ENCODE data around the gene CLDN19. TPM values are rescaled to one million over a fixed set of nuclear protein-coding genes. Genes with fewer than 3 reads are reported as not detected.

Gene CLDN19
- total RNA-seq, 1 experiment from 2014 or later = not detected

GRCh38 chr1:42740851-42741580 is 980 bp upstream of the CLDN19 start:
- no peak for DNase-seq (ENCODE audit: low read depth in 1 of 2, low spot score in 2 of 2)
- Histone ChIP-seq H3K27ac (no peak overlapping the region), H3K36me3 (peaks cover 7% of the 10 kb centered on the region), H3K4me3 (no peak overlapping the region), H3K9me3 (replicated peaks) (no peaks in the 10 kb centered on the region), H3K27me3 (replicated peaks) (no peaks in the 10 kb centered on the region), H3K4me1 (replicated peaks) (no peaks in the 10 kb centered on the region)

GRCh38 chr1:42738678-42739226 is 1.3 kb downstream of the CLDN19 start:
- no peaks in the 10 kb centered on the region for H3K9me3 ChIP-seq (replicated peaks)
- H3K27me3 ChIP-seq (replicated peaks) = no peaks in the 10 kb centered on the region
- no peak for DNase-seq (ENCODE audit: low read depth in 1 of 2, low spot score in 2 of 2)
- H3K4me1 ChIP-seq (replicated peaks) = no peaks in the 10 kb centered on the region
- H3K36me3 ChIP-seq = no peaks in the 10 kb centered on the region
- no peak overlapping the region for H3K4me3 ChIP-seq
- no peak overlapping the region for H3K27ac ChIP-seq

GRCh38 chr1:42737986-42738677 is 1.9 kb downstream of the CLDN19 start:
- no peaks in the 10 kb centered on the region for H3K9me3 ChIP-seq (replicated peaks)
- no peak for DNase-seq (ENCODE audit: low read depth in 1 of 2, low spot score in 2 of 2)
- H3K27me3 ChIP-seq (replicated peaks) = no peaks in the 10 kb centered on the region
- no peak overlapping the region for H3K27ac ChIP-seq
- no peak overlapping the region for H3K4me3 ChIP-seq
- H3K4me1 ChIP-seq (replicated peaks) = no peaks in the 10 kb centered on the region
- no peaks in the 10 kb centered on the region for H3K36me3 ChIP-seq

DNA sequence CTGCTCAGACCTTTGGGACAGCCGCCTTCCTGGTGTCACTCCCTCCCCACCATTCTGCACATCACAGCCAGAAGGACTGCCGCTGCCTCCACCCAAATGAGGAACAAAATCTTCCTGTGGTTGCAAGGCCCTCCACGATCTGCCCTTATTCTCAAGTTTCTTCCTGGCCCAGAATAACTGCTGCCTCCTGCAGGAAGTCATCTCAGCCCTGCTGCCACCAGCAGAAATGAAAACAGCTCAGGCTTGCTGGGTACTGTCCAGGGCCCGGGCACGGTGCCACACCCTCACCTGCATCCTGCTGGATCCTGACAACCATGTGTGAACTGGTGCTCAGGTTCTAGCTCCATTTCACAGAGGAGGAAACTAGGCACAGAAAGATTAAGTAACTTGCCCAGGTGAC is 2.8 kb downstream of the CLDN19 start:
- Histone ChIP-seq H3K27ac (no peak overlapping the region), H3K4me1 (replicated peaks) (no peaks in the 10 kb centered on the region), H3K9me3 (replicated peaks) (no peaks in the 10 kb centered on the region), H3K27me3 (replicated peaks) (no peaks in the 10 kb centered on the region), H3K36me3 (no peaks in the 10 kb centered on the region), H3K4me3 (no peak overlapping the region)
- DNase-seq (ENCODE audit: low read depth in 1 of 2, low spot score in 2 of 2) = no peak

GRCh38 chr1:42736571-42737200 is 3.4 kb downstream of the CLDN19 start:
- Histone ChIP-seq H3K9me3 (replicated peaks) (no peaks in the 10 kb centered on the region), H3K4me1 (replicated peaks) (no peaks in the 10 kb centered on the region), H3K27me3 (replicated peaks) (no peaks in the 10 kb centered on the region), H3K36me3 (no peaks in the 10 kb centered on the region), H3K4me3 (no peak overlapping the region), H3K27ac (no peak overlapping the region)
- peak in 1 of 2 experiments; percentile 20 for DNase-seq (ENCODE audit: low read depth in 1 of 2, low spot score in 2 of 2)

- no peaks in the 10 kb centered on the region for H3K36me3 ChIP-seq
- H3K27ac ChIP-seq = no peak overlapping the region
- H3K27me3 ChIP-seq (replicated peaks) = no peaks in the 10 kb centered on the region
- no peaks in the 10 kb centered on the region for H3K9me3 ChIP-seq (replicated peaks)
- H3K4me1 ChIP-seq (replicated peaks) = no peaks in the 10 kb centered on the region
- no peak for DNase-seq (ENCODE audit: low read depth in 1 of 2, low spot score in 2 of 2)
- H3K4me3 ChIP-seq = no peak overlapping the region
Measured at GRCh38 chr1:42736152-42736551, 3.9 kb downstream of the CLDN19 start.

DNA sequence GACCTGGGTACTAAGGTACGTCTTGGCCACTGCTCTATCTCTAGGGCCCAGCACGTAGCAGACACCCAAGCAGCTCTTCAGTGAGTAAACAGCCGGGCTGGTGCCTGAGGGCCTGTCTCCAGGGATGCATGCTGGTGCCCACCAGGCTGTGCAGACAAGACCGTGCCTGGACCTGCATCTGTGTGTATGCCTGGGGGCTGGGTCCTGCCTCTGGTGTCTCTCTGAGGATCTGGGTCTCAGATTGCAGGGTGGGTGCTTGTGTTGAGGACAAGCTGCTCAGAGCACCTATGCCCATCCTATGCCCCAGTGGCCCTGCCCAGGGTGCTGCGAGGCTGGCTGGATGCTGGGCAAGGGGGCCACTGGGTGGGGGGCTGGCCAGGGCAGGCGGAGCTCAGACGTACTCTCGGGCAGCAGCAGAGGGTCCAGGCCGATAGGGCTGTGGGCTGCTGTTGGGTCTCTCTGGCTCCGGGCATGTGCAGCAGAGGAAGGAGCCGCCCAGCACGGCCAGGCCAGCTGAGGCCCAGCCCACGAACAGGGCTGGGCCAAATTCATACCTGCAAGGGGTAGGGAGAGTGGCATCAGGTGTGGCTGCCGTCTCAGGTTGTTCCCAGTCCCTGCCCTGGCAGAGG is 4.4 kb downstream of the CLDN19 start:
- H3K4me3 ChIP-seq = no peak overlapping the region
- no peaks in the 10 kb centered on the region for H3K27me3 ChIP-seq (replicated peaks)
- no peaks in the 10 kb centered on the region for H3K36me3 ChIP-seq
- DNase-seq (ENCODE audit: low read depth in 1 of 2, low spot score in 2 of 2) = no peak
- no peak overlapping the region for H3K27ac ChIP-seq
- no peaks in the 10 kb centered on the region for H3K9me3 ChIP-seq (replicated peaks)
- H3K4me1 ChIP-seq (replicated peaks) = no peaks in the 10 kb centered on the region

GRCh38 chr1:42735056-42735455 is 5.0 kb downstream of the CLDN19 start:
- no peak overlapping the region for H3K27ac ChIP-seq
- H3K9me3 ChIP-seq (replicated peaks) = no peaks in the 10 kb centered on the region
- H3K4me1 ChIP-seq (replicated peaks) = no peaks in the 10 kb centered on the region
- H3K36me3 ChIP-seq = no peaks in the 10 kb centered on the region
- H3K4me3 ChIP-seq = no peak overlapping the region
- DNase-seq (ENCODE audit: low read depth in 1 of 2, low spot score in 2 of 2) = no peak
- H3K27me3 ChIP-seq (replicated peaks) = no peaks in the 10 kb centered on the region

DNA sequence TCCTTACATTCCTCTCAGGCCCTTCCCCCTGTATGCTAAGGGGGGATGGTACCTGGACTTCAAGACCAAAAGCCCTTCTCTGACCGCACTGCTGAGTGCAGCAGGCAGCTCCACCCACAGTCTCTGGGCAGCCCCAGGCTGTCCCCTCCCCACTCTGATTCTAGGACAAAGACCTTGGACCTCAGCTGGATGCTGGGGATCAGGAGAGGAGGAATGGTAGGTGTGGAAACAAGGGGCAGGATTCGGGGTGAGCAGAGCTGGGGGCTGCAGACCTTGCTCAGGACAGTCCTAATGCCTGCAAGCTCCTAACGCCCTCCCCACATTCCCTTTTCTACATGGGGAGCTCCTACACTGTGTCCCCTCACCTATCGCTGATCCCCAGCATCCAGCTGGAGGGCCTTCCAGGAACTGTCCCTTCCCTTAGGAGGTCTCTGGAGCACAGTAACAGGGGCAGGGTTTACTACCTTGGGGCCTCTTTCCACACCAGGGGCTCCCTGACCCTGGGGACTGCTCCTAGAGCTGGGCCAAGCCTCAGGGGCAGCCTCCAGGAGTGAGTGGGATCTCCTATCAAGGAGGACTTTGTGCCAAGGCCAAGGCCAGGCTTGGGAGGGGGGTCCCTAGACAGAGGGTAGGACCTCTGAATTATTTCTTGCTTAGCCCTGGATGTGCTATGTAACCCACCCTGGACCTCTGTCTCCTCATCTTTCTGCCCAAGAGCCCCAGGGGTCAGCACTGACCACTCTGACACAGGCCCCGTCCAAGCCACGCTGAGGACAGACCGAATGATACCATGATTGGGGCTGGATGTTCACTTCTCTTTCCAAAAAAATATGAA is 5.6 kb downstream of the CLDN19 start:
- DNase-seq (ENCODE audit: low read depth in 1 of 2, low spot score in 2 of 2) = no peak
- H3K27me3 ChIP-seq (replicated peaks) = no peaks in the 10 kb centered on the region
- no peaks in the 10 kb centered on the region for H3K4me1 ChIP-seq (replicated peaks)
- H3K36me3 ChIP-seq = no peaks in the 10 kb centered on the region
- no peaks in the 10 kb centered on the region for H3K9me3 ChIP-seq (replicated peaks)
- no peak overlapping the region for H3K27ac ChIP-seq
- H3K4me3 ChIP-seq = no peak overlapping the region

GRCh38 chr1:42733415-42734200 is 6.4 kb downstream of the CLDN19 start:
- no peak for DNase-seq (ENCODE audit: low read depth in 1 of 2, low spot score in 2 of 2)

DNA sequence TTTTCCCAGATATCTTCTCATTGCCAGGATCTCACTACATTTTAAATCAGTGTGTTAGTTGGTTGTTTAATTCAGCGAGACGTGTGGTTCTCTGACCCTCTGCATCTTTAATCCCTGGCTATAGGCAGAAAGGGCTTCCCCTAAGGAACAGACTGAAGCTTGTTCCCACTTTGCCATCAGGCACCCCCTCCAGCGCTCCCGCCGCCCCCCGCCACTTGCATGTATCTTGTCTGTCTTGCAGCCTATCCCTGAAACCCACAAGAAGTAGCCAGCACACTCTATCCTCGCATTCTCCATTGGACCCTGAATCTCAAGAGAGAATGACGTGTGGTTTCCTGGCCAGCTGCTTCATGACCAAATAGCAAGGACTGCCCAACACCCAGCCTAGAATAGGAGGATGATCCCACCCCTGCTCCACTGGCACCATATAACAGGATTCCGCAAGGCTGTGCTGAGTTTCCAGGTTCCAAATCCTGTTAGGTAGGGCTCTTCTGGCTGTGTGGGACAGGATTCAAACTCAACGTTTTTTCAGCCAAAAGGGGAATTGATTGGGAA is 7.8 kb downstream of the CLDN19 start:
- Histone ChIP-seq H3K27ac (no peak overlapping the region), H3K27me3 (replicated peaks) (no peaks in the 10 kb centered on the region), H3K4me3 (no peak overlapping the region), H3K9me3 (replicated peaks) (no peaks in the 10 kb centered on the region), H3K4me1 (replicated peaks) (no peaks in the 10 kb centered on the region), H3K36me3 (no peaks in the 10 kb centered on the region)
- DNase-seq (ENCODE audit: low read depth in 1 of 2, low spot score in 2 of 2) = peak in 1 of 2 experiments; percentile 22

More at GRCh38 chr1:42733415-42734200, 6.4 kb downstream of the CLDN19 start:
- Histone ChIP-seq H3K4me1 (replicated peaks) (no peaks in the 10 kb centered on the region), H3K36me3 (no peaks in the 10 kb centered on the region), H3K4me3 (no peak overlapping the region), H3K27ac (no peak overlapping the region), H3K9me3 (replicated peaks) (no peaks in the 10 kb centered on the region), H3K27me3 (replicated peaks) (no peaks in the 10 kb centered on the region)

DNA sequence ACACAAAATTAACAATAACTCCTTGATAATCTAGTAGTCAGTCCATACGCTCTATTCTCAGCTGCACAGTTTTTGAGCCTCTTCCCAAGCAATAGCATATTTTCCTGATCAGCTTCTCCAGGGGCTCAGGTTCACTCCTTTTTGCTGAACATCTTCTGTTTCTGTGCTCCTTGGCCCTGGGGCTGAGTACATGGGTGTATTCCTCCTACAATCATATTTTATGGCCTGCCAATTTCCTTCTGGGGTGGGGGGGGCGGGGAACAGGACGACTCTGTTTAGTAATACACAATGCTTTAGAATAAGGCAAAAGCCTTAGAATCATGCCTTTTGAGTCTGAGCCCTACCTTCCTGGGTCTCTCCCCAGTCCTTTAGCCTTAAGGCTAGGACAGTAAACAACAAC is 8.5 kb downstream of the CLDN19 start:
- no peaks in the 10 kb centered on the region for H3K27me3 ChIP-seq (replicated peaks)
- H3K27ac ChIP-seq = no peak overlapping the region
- H3K4me3 ChIP-seq = no peak overlapping the region
- H3K4me1 ChIP-seq (replicated peaks) = no peaks in the 10 kb centered on the region
- DNase-seq (ENCODE audit: low read depth in 1 of 2, low spot score in 2 of 2) = no peak
- no peaks in the 10 kb centered on the region for H3K9me3 ChIP-seq (replicated peaks)
- no peaks in the 10 kb centered on the region for H3K36me3 ChIP-seq
